Fibroblast of lung (primary cell): ENCODE data around the gene CELSR3. TPM values are rescaled to one million over a fixed set of nuclear protein-coding genes. Genes with fewer than 3 reads are reported as not detected.

Experiments used
- DNase-seq, 2 donors: peaks; one replicate each; pipeline versions ENCODE4 v3.0.0 to v3.0.0-alpha.2; 2010; ENCODE audit warnings: low read depth in 2 of 2
- H2AFZ ChIP-seq: 2 replicates; pipeline ENCODE4 v1.5.1; 2012; ENCODE audit warnings: low read length, control low read depth, inconsistent platforms
- H3K27ac ChIP-seq: 2 replicates; pipeline ENCODE4 v1.5.1; 2011; ENCODE audit warnings: low read length, control low read depth; ENCODE audit not compliant: insufficient read depth
- H3K27me3 ChIP-seq: 2 replicates; pipeline ENCODE4 v1.5.1; 2011; ENCODE audit warnings: mild to moderate bottlenecking, low read length; ENCODE audit not compliant: control insufficient read depth, insufficient read depth
- H3K36me3 ChIP-seq: 2 replicates; pipeline ENCODE4 v1.5.1; 2011; ENCODE audit warnings: low read length; ENCODE audit not compliant: control insufficient read depth, insufficient read depth
- H3K4me1 ChIP-seq: 2 replicates; pipeline ENCODE4 v1.5.1; 2011; ENCODE audit warnings: low read length; ENCODE audit not compliant: control insufficient read depth, insufficient read depth; ENCODE audit errors: extremely low read depth
- H3K4me2 ChIP-seq: 2 replicates; pipeline ENCODE4 v1.5.1; 2011; ENCODE audit warnings: low read length, control low read depth; ENCODE audit not compliant: insufficient read depth; ENCODE audit errors: extremely low read depth
- H3K4me3 ChIP-seq, 4 experiments: fragments of 200-600 bp in 1 of 4; sonication (generic) in 1 of 4; replicated peaks in 1 of 4; 2 replicates each; pipeline ENCODE4 v1.5.1; 2011 to 2016; ENCODE audit warnings: low read length in 4 of 4, low read depth in 3 of 4, mild to moderate bottlenecking in 3 of 4, control low read depth in 2 of 4, inconsistent platforms in 1 of 4, mixed read lengths in 1 of 4; ENCODE audit not compliant: insufficient read depth in 1 of 4; ENCODE audit errors: control extremely low read depth in 1 of 4
- H3K79me2 ChIP-seq: 2 replicates; pipeline ENCODE4 v1.5.1; 2012; ENCODE audit warnings: mild to moderate bottlenecking, low read length, inconsistent platforms; ENCODE audit not compliant: control insufficient read depth, insufficient read depth
- H3K9ac ChIP-seq: 2 replicates; pipeline ENCODE4 v1.5.1; 2011; ENCODE audit warnings: mild to moderate bottlenecking, low read length, control low read depth; ENCODE audit not compliant: insufficient read depth
- H3K9me3 ChIP-seq: 2 replicates; pipeline ENCODE4 v1.5.1; 2012; ENCODE audit warnings: low read depth, low read length; ENCODE audit not compliant: control insufficient read depth, insufficient read depth
- H4K20me1 ChIP-seq: 2 replicates; pipeline ENCODE4 v1.5.1; 2011; ENCODE audit warnings: low read length; ENCODE audit not compliant: control insufficient read depth, insufficient read depth; ENCODE audit errors: extremely low read depth
- CTCF ChIP-seq, 2 donors: IDR thresholded peaks in 1 of 2; conservative IDR thresholded peaks in 1 of 2; 1 replicate in 1 of 2; 2 replicates in 1 of 2; pipeline ENCODE4 v1.5.1; 2011 to 2012; ENCODE audit warnings: low read length in 2 of 2, control low read depth in 1 of 2, inconsistent platforms in 1 of 2, low read depth in 1 of 2, mild to moderate bottlenecking in 1 of 2
- EZH2 ChIP-seq: IDR thresholded peaks from 2 replicates; pipeline ENCODE4 v1.5.1; 2012; ENCODE audit warnings: low read length, control low read depth, mild to moderate bottlenecking; ENCODE audit errors: missing control alignments
- polyA plus RNA-seq, 2 donors: library from polyadenylated mRNA; depleted of rRNA in 1 of 2; stranded (reverse) in 1 of 2; unstranded in 1 of 2; fragments of >200 nt; gene quantifications; 2 replicates each; pipeline ENCODE4 v1.2.1, GENCODE V29; 2011 to 2012; ENCODE audit warnings: missing spikeins in 1 of 2
- total RNA-seq: library from RNA; depleted of rRNA; stranded (reverse); fragments of >200 nt; gene quantifications from 2 replicates; pipeline ENCODE4 v1.2.1, GENCODE V29; 2014

The CELSR3 gene
- total and polyA plus RNA-seq, 2 donors (not counting 1 experiment from before 2014, with no cell fraction given) = 0.44 to 2.1 TPM

- Histone ChIP-seq H3K79me2 (no peaks in the 10 kb centered on the region), H3K4me3 (peak overlapping the region in 1 of 4 experiments; percentile 71), H3K9ac (no peak overlapping the region), H4K20me1 (no peaks in the 10 kb centered on the region), H2AFZ (no peak overlapping the region), H3K27ac (peak overlapping the region; percentile 91), H3K9me3 (no peaks in the 10 kb centered on the region), H3K36me3 (no peaks in the 10 kb centered on the region), H3K4me1 (peaks cover 7% of the 10 kb centered on the region), H3K4me2 (no peak overlapping the region), H3K27me3 (peaks cover 5% of the 10 kb centered on the region)
- no peak for DNase-seq
- TF ChIP-seq CTCF (conservative IDR thresholded peaks at IDR 0.05 in 1 of 2, IDR thresholded peaks at IDR 0.05 in 1 of 2; ENCODE audit: low read depth in 1 of 2, low read length in 2 of 2) = no peak
- no peak for TF ChIP-seq EZH2
Observed at GRCh38 chr3:48664313-48664644, 1.6 kb upstream of the CELSR3 start.

GRCh38 chr3:48663489-48664312 lies 1.0 kb upstream of the CELSR3 start:
- Histone ChIP-seq H4K20me1 (no peaks in the 10 kb centered on the region), H3K27me3 (peaks cover 5% of the 10 kb centered on the region), H3K4me3 (peak overlapping the region; percentile 49 to 78 (median 60)), H3K79me2 (no peaks in the 10 kb centered on the region), H3K4me2 (peak overlapping the region; percentile 92), H3K36me3 (no peaks in the 10 kb centered on the region), H3K27ac (peak overlapping the region; percentile 91), H3K9ac (peak overlapping the region; percentile 85), H2AFZ (peak overlapping the region; percentile 31), H3K4me1 (peaks cover 7% of the 10 kb centered on the region), H3K9me3 (no peaks in the 10 kb centered on the region)
- peak; percentile 98 to 99 for DNase-seq
- TF ChIP-seq CTCF (conservative IDR thresholded peaks at IDR 0.05 in 1 of 2, IDR thresholded peaks at IDR 0.05 in 1 of 2; ENCODE audit: low read depth in 1 of 2, low read length in 2 of 2) = peak; percentile 60 to 71
- no peak for TF ChIP-seq EZH2

GRCh38 chr3:48662145-48662752 lies 437 bp downstream of the CELSR3 start:
- Histone ChIP-seq H3K27ac (no peak overlapping the region), H2AFZ (no peak overlapping the region), H3K79me2 (no peaks in the 10 kb centered on the region), H3K27me3 (peaks cover 5% of the 10 kb centered on the region), H3K36me3 (no peaks in the 10 kb centered on the region), H4K20me1 (no peaks in the 10 kb centered on the region), H3K9me3 (no peaks in the 10 kb centered on the region), H3K9ac (no peak overlapping the region), H3K4me1 (peaks cover 7% of the 10 kb centered on the region), H3K4me2 (peak overlapping the region; percentile 27), H3K4me3 (peak overlapping the region in 1 of 4 experiments; percentile 71)
- no peak for TF ChIP-seq EZH2
- TF ChIP-seq CTCF (conservative IDR thresholded peaks at IDR 0.05 in 1 of 2, IDR thresholded peaks at IDR 0.05 in 1 of 2; ENCODE audit: low read depth in 1 of 2, low read length in 2 of 2) = no peak
- DNase-seq = no peak
